ENCODE results near the gene ARHGAP26.

The ARHGAP26 gene

GRCh38 chr5:142828797-142829535 is 58.8 kb downstream of the ARHGAP26 start:
- TF ChIP-seq REST (IDR thresholded peaks at IDR 0.05; ENCODE audit: insufficient read depth in 1 of 2, low read depth in 2 of 2, low read length in 2 of 2) (no peak), TAF1 (IDR thresholded peaks at IDR 0.05; ENCODE audit: borderline replicate concordance, insufficient read depth, low read length) (no peak), SIN3A (IDR thresholded peaks at IDR 0.05; ENCODE audit: borderline replicate concordance, insufficient read depth, low read length) (no peak), POLR2AphosphoS5 (IDR thresholded peaks at IDR 0.05; ENCODE audit: low read depth, low read length) (no peak)

- TF ChIP-seq TAF1 (IDR thresholded peaks at IDR 0.05; ENCODE audit: borderline replicate concordance, insufficient read depth, low read length) (no peak), SIN3A (IDR thresholded peaks at IDR 0.05; ENCODE audit: borderline replicate concordance, insufficient read depth, low read length) (no peak), FOXP2 (optimal IDR thresholded peaks at IDR 0.05; ENCODE audit: borderline replicate concordance, extremely low read depth, extremely low read length, insufficient read depth) (no peak), POLR2AphosphoS5 (IDR thresholded peaks at IDR 0.05; ENCODE audit: low read depth, low read length) (no peak), REST (IDR thresholded peaks at IDR 0.05; ENCODE audit: insufficient read depth in 1 of 2, low read depth in 2 of 2, low read length in 2 of 2) (no peak)
These were observed 59.6 kb downstream of the ARHGAP26 start for GRCh38 chr5:142829801-142830220.

GRCh38 chr5:142830241-142831008 is 60.2 kb downstream of the ARHGAP26 start:
- TF ChIP-seq POLR2AphosphoS5 (IDR thresholded peaks at IDR 0.05; ENCODE audit: low read depth, low read length), result no peak
- no peak for TF ChIP-seq FOXP2 (optimal IDR thresholded peaks at IDR 0.05; ENCODE audit: borderline replicate concordance, extremely low read depth, extremely low read length, insufficient read depth)
- no peak for TF ChIP-seq SIN3A (IDR thresholded peaks at IDR 0.05; ENCODE audit: borderline replicate concordance, insufficient read depth, low read length)
- no peak for TF ChIP-seq REST (IDR thresholded peaks at IDR 0.05; ENCODE audit: insufficient read depth in 1 of 2, low read depth in 2 of 2, low read length in 2 of 2)
- no peak for TF ChIP-seq TAF1 (IDR thresholded peaks at IDR 0.05; ENCODE audit: borderline replicate concordance, insufficient read depth, low read length)

DNA sequence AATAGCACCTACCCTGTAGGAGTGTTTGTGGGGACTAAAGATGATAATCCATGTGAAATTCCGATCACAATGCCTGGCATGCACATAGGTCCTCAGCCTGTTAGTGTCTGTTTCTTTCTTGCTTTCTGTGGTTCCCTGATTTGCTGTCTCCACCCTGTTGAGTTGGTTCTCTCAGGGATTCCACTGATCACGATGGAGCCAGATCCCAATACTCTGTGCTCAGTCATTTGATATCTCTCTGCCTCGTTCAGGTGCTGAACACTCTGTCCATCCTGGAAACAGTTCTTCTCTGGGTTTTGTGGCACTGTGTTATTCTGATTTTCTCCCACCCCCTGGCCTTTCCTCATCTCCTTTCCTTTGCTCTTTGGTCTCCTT is 60.8 kb downstream of the ARHGAP26 start:
- no peak for TF ChIP-seq SIN3A (IDR thresholded peaks at IDR 0.05; ENCODE audit: borderline replicate concordance, insufficient read depth, low read length)

GRCh38 chr5:142832263-142832662 is 62.1 kb downstream of the ARHGAP26 start:
- TF ChIP-seq REST (IDR thresholded peaks at IDR 0.05; ENCODE audit: insufficient read depth in 1 of 2, low read depth in 2 of 2, low read length in 2 of 2) (no peak), TAF1 (IDR thresholded peaks at IDR 0.05; ENCODE audit: borderline replicate concordance, insufficient read depth, low read length) (no peak), POLR2AphosphoS5 (IDR thresholded peaks at IDR 0.05; ENCODE audit: low read depth, low read length) (no peak), FOXP2 (optimal IDR thresholded peaks at IDR 0.05; ENCODE audit: borderline replicate concordance, extremely low read depth, extremely low read length, insufficient read depth) (no peak), SIN3A (IDR thresholded peaks at IDR 0.05; ENCODE audit: borderline replicate concordance, insufficient read depth, low read length) (no peak)

All from PFSK-1 (cell line).